Measurements from ENCODE around the gene SELENOT.
"Not testable (repeated sequence)": the region's sequence is repeated elsewhere in the genome, so short reads cannot be mapped to it uniquely, and the experiment has no call there.

The SELENOT gene

GRCh38 chr3:150607267-150608065, 4.3 kb downstream of the SELENOT start:
- no peak overlapping the region for H3K27ac ChIP-seq (ENCODE audit: low read depth in 2 of 2, low read length in 2 of 2)
- H3K9ac ChIP-seq (ENCODE audit: low read depth in 1 of 2, low read length in 2 of 2) = no peak overlapping the region
- no peaks in the 10 kb centered on the region for H3K9me3 ChIP-seq (ENCODE audit: control insufficient read depth in 2 of 2, low read length in 2 of 2)
- peaks cover 5 to 15% of the 10 kb centered on the region in 2 donors for H3K4me1 ChIP-seq (ENCODE audit: control insufficient read depth in 2 of 2, insufficient read depth in 2 of 2, low read length in 2 of 2)
- H3K36me3 ChIP-seq (ENCODE audit: control insufficient read depth in 2 of 2, insufficient read depth in 2 of 2, low read length in 2 of 2) = peaks cover 0 to 5% of the 10 kb centered on the region in 2 donors
- no peak overlapping the region for H3K4me3 ChIP-seq (ENCODE audit: low read length in 2 of 2)
- H3K27me3 ChIP-seq (ENCODE audit: control insufficient read depth in 2 of 2, insufficient read depth in 2 of 2, low read length in 2 of 2) = no peaks in the 10 kb centered on the region

GRCh38 chr3:150609988-150610387, 6.9 kb downstream of the SELENOT start:
- Histone ChIP-seq H3K4me1 (ENCODE audit: control insufficient read depth in 2 of 2, insufficient read depth in 2 of 2, low read length in 2 of 2) (peaks cover 3 to 8% of the 10 kb centered on the region in 2 donors), H3K9me3 (ENCODE audit: control insufficient read depth in 2 of 2, low read length in 2 of 2) (no peaks in the 10 kb centered on the region), H3K9ac (ENCODE audit: low read depth in 1 of 2, low read length in 2 of 2) (no peak overlapping the region), H3K4me3 (ENCODE audit: low read length in 2 of 2) (no peak overlapping the region), H3K27me3 (ENCODE audit: control insufficient read depth in 2 of 2, insufficient read depth in 2 of 2, low read length in 2 of 2) (no peaks in the 10 kb centered on the region), H3K27ac (ENCODE audit: low read depth in 2 of 2, low read length in 2 of 2) (no peak overlapping the region), H3K36me3 (ENCODE audit: control insufficient read depth in 2 of 2, insufficient read depth in 2 of 2, low read length in 2 of 2) (peaks cover 0 to 12% of the 10 kb centered on the region in 2 donors)

GRCh38 chr3:150610785-150611184, 7.7 kb downstream of the SELENOT start:
- H3K9me3 ChIP-seq (ENCODE audit: control insufficient read depth in 2 of 2, low read length in 2 of 2) = no peaks in the 10 kb centered on the region
- H3K36me3 ChIP-seq (ENCODE audit: control insufficient read depth in 2 of 2, insufficient read depth in 2 of 2, low read length in 2 of 2) = peaks cover 0 to 12% of the 10 kb centered on the region in 2 donors
- H3K9ac ChIP-seq (ENCODE audit: low read depth in 1 of 2, low read length in 2 of 2) = no peak overlapping the region
- no peak overlapping the region for H3K27ac ChIP-seq (ENCODE audit: low read depth in 2 of 2, low read length in 2 of 2)
- no peak overlapping the region for H3K4me3 ChIP-seq (ENCODE audit: low read length in 2 of 2)
- H3K4me1 ChIP-seq (ENCODE audit: control insufficient read depth in 2 of 2, insufficient read depth in 2 of 2, low read length in 2 of 2) = peaks cover under 1 to 7% of the 10 kb centered on the region in 2 donors
- H3K27me3 ChIP-seq (ENCODE audit: control insufficient read depth in 2 of 2, insufficient read depth in 2 of 2, low read length in 2 of 2) = no peaks in the 10 kb centered on the region

- H3K9me3 ChIP-seq (ENCODE audit: control insufficient read depth in 2 of 2, low read length in 2 of 2) = no peaks in the 10 kb centered on the region
- peaks cover 0 to 5% of the 10 kb centered on the region in 2 donors for H3K4me1 ChIP-seq (ENCODE audit: control insufficient read depth in 2 of 2, insufficient read depth in 2 of 2, low read length in 2 of 2)
- no peak overlapping the region for H3K27ac ChIP-seq (ENCODE audit: low read depth in 2 of 2, low read length in 2 of 2)
- H3K4me3 ChIP-seq (ENCODE audit: low read length in 2 of 2) = no peak overlapping the region
- H3K9ac ChIP-seq (ENCODE audit: low read depth in 1 of 2, low read length in 2 of 2) = no peak overlapping the region
- H3K36me3 ChIP-seq (ENCODE audit: control insufficient read depth in 2 of 2, insufficient read depth in 2 of 2, low read length in 2 of 2) = peaks cover 0 to 12% of the 10 kb centered on the region in 2 donors
- H3K27me3 ChIP-seq (ENCODE audit: control insufficient read depth in 2 of 2, insufficient read depth in 2 of 2, low read length in 2 of 2) = no peaks in the 10 kb centered on the region
These were observed 8.5 kb downstream of the SELENOT start for GRCh38 chr3:150611666-150612065.

- H3K9ac ChIP-seq (ENCODE audit: low read depth in 1 of 2, low read length in 2 of 2) = no peak overlapping the region
- H3K9me3 ChIP-seq (ENCODE audit: control insufficient read depth in 2 of 2, low read length in 2 of 2) = no peaks in the 10 kb centered on the region
- peaks cover 0 to 1% of the 10 kb centered on the region in 2 donors for H3K4me1 ChIP-seq (ENCODE audit: control insufficient read depth in 2 of 2, insufficient read depth in 2 of 2, low read length in 2 of 2)
- H3K27me3 ChIP-seq (ENCODE audit: control insufficient read depth in 2 of 2, insufficient read depth in 2 of 2, low read length in 2 of 2) = no peaks in the 10 kb centered on the region
- peaks cover 0 to 9% of the 10 kb centered on the region in 2 donors for H3K36me3 ChIP-seq (ENCODE audit: control insufficient read depth in 2 of 2, insufficient read depth in 2 of 2, low read length in 2 of 2)
- no peak overlapping the region for H3K4me3 ChIP-seq (ENCODE audit: low read length in 2 of 2)
- no peak overlapping the region for H3K27ac ChIP-seq (ENCODE audit: low read depth in 2 of 2, low read length in 2 of 2)
These were observed 9.4 kb downstream of the SELENOT start for GRCh38 chr3:150612494-150612893.

- no peak overlapping the region for H3K4me3 ChIP-seq (ENCODE audit: low read length in 2 of 2)
- no peak overlapping the region for H3K27ac ChIP-seq (ENCODE audit: low read depth in 2 of 2, low read length in 2 of 2)
- H3K36me3 ChIP-seq (ENCODE audit: control insufficient read depth in 2 of 2, insufficient read depth in 2 of 2, low read length in 2 of 2) = peaks cover 0 to 9% of the 10 kb centered on the region in 2 donors
- H3K4me1 ChIP-seq (ENCODE audit: control insufficient read depth in 2 of 2, insufficient read depth in 2 of 2, low read length in 2 of 2) = no peaks in the 10 kb centered on the region
- H3K27me3 ChIP-seq (ENCODE audit: control insufficient read depth in 2 of 2, insufficient read depth in 2 of 2, low read length in 2 of 2) = no peaks in the 10 kb centered on the region
- no peaks in the 10 kb centered on the region for H3K9me3 ChIP-seq (ENCODE audit: control insufficient read depth in 2 of 2, low read length in 2 of 2)
- H3K9ac ChIP-seq (ENCODE audit: low read depth in 1 of 2, low read length in 2 of 2) = no peak overlapping the region
These were observed 9.9 kb downstream of the SELENOT start for GRCh38 chr3:150613034-150613433.

- H3K9ac ChIP-seq (ENCODE audit: low read depth in 1 of 2, low read length in 2 of 2) = no peak overlapping the region
- no peaks in the 10 kb centered on the region for H3K4me1 ChIP-seq (ENCODE audit: control insufficient read depth in 2 of 2, insufficient read depth in 2 of 2, low read length in 2 of 2)
- H3K27me3 ChIP-seq (ENCODE audit: control insufficient read depth in 2 of 2, insufficient read depth in 2 of 2, low read length in 2 of 2) = no peaks in the 10 kb centered on the region
- H3K4me3 ChIP-seq (ENCODE audit: low read length in 2 of 2) = no peak overlapping the region
- no peaks in the 10 kb centered on the region for H3K9me3 ChIP-seq (ENCODE audit: control insufficient read depth in 2 of 2, low read length in 2 of 2)
- peaks cover 0 to 9% of the 10 kb centered on the region in 2 donors for H3K36me3 ChIP-seq (ENCODE audit: control insufficient read depth in 2 of 2, insufficient read depth in 2 of 2, low read length in 2 of 2)
- no peak overlapping the region for H3K27ac ChIP-seq (ENCODE audit: low read depth in 2 of 2, low read length in 2 of 2)
These were observed 10.8 kb downstream of the SELENOT start for GRCh38 chr3:150613709-150614480.

GRCh38 chr3:150620002-150620689, 17.0 kb downstream of the SELENOT start:
- no peaks in the 10 kb centered on the region for H3K4me1 ChIP-seq (ENCODE audit: control insufficient read depth in 2 of 2, insufficient read depth in 2 of 2, low read length in 2 of 2)
- H3K4me3 ChIP-seq (ENCODE audit: low read length in 2 of 2) = no peak overlapping the region
- no peak overlapping the region for H3K9ac ChIP-seq (ENCODE audit: low read depth in 1 of 2, low read length in 2 of 2)
- H3K27ac ChIP-seq (ENCODE audit: low read depth in 2 of 2, low read length in 2 of 2) = no peak overlapping the region
- H3K27me3 ChIP-seq (ENCODE audit: control insufficient read depth in 2 of 2, insufficient read depth in 2 of 2, low read length in 2 of 2) = no peaks in the 10 kb centered on the region
- peaks cover 2 to 3% of the 10 kb centered on the region in 2 donors for H3K36me3 ChIP-seq (ENCODE audit: control insufficient read depth in 2 of 2, insufficient read depth in 2 of 2, low read length in 2 of 2)
- no peaks in the 10 kb centered on the region for H3K9me3 ChIP-seq (ENCODE audit: control insufficient read depth in 2 of 2, low read length in 2 of 2)

GRCh38 chr3:150622955-150623354, 19.8 kb downstream of the SELENOT start:
- H3K9me3 ChIP-seq (ENCODE audit: control insufficient read depth in 2 of 2, low read length in 2 of 2); H3K4me1 ChIP-seq (ENCODE audit: control insufficient read depth in 2 of 2, insufficient read depth in 2 of 2, low read length in 2 of 2); H3K27me3 ChIP-seq (ENCODE audit: control insufficient read depth in 2 of 2, insufficient read depth in 2 of 2, low read length in 2 of 2); H3K4me3 ChIP-seq (ENCODE audit: low read length in 2 of 2); H3K27ac ChIP-seq (ENCODE audit: low read depth in 2 of 2, low read length in 2 of 2); H3K9ac ChIP-seq (ENCODE audit: low read depth in 1 of 2, low read length in 2 of 2): not testable (repeated sequence)
- H3K36me3 ChIP-seq (ENCODE audit: control insufficient read depth in 2 of 2, insufficient read depth in 2 of 2, low read length in 2 of 2) = peaks cover 22 to 24% of the 10 kb centered on the region in 2 donors

- Histone ChIP-seq H3K9me3 (ENCODE audit: control insufficient read depth in 2 of 2, low read length in 2 of 2) (no peaks in the 10 kb centered on the region), H3K27ac (ENCODE audit: low read depth in 2 of 2, low read length in 2 of 2) (no peak overlapping the region), H3K4me3 (ENCODE audit: low read length in 2 of 2) (no peak overlapping the region), H3K36me3 (ENCODE audit: control insufficient read depth in 2 of 2, insufficient read depth in 2 of 2, low read length in 2 of 2) (peaks cover 22 to 24% of the 10 kb centered on the region in 2 donors), H3K9ac (ENCODE audit: low read depth in 1 of 2, low read length in 2 of 2) (no peak overlapping the region), H3K27me3 (ENCODE audit: control insufficient read depth in 2 of 2, insufficient read depth in 2 of 2, low read length in 2 of 2) (no peaks in the 10 kb centered on the region), H3K4me1 (ENCODE audit: control insufficient read depth in 2 of 2, insufficient read depth in 2 of 2, low read length in 2 of 2) (no peaks in the 10 kb centered on the region)
These were observed 20.8 kb downstream of the SELENOT start for GRCh38 chr3:150623945-150624344.

All from mucosa of rectum (tissue), 2 donors.